HFFc6 (cell line): ENCODE results near the gene ACOT7. TPM values are rescaled to one million over a fixed set of nuclear protein-coding genes. Genes with fewer than 3 reads are reported as not detected.

ENCODE experiments used
- DNase-seq: peaks from one replicate; pipeline ENCODE4 v3.0.0-alpha.2; 2018
- H3K27ac Mint-ChIP-seq: 2 replicates; pipeline ENCODE4 v1.8.0; 2020; ENCODE audit warnings: mild to moderate bottlenecking, mixed read lengths
- H3K27me3 Mint-ChIP-seq: 2 replicates; pipeline ENCODE4 v1.8.0; 2021; ENCODE audit warnings: mild to moderate bottlenecking, moderate library complexity, mixed read lengths; ENCODE audit not compliant: insufficient read depth
- H3K36me3 Mint-ChIP-seq: 2 replicates; pipeline ENCODE4 v1.8.0; 2021; ENCODE audit warnings: low read depth, mixed read lengths
- H3K4me1 Mint-ChIP-seq: 2 replicates; pipeline ENCODE4 v1.8.0; 2020; ENCODE audit warnings: low read depth, mixed read lengths
- H3K4me3 Mint-ChIP-seq: 2 replicates; pipeline ENCODE4 v1.8.0; 2020; ENCODE audit warnings: mild to moderate bottlenecking, moderate library complexity, mixed read lengths
- H3K9me3 Mint-ChIP-seq: 2 replicates; pipeline ENCODE4 v1.8.0; 2020; ENCODE audit warnings: mild to moderate bottlenecking, mixed read lengths
- total RNA-seq, 6 experiments: library from RNA; stranded (reverse); fragmentation: NEBNext Ultra II Directional; extraction: Animal tissue kit (Norgen Biotek cat#: 25700); gene quantifications; 2 replicates in 1 of 6; 3 replicates in 5 of 6; pipeline ENCODE4 v1.2.3, GENCODE V29; 2021
- TF ChIP-seq, protein P1 (sequence below): fragments of 200-600 bp; sonication (generic); IDR thresholded peaks from 2 replicates; pipeline ENCODE4 v1.5.0; 2021; ENCODE audit warnings: antibody characterized with exemption, mild to moderate bottlenecking

ACOT7 gene
- total RNA-seq, 6 experiments from 2014 or later: 103 to 125 (median 111) TPM

DNA sequence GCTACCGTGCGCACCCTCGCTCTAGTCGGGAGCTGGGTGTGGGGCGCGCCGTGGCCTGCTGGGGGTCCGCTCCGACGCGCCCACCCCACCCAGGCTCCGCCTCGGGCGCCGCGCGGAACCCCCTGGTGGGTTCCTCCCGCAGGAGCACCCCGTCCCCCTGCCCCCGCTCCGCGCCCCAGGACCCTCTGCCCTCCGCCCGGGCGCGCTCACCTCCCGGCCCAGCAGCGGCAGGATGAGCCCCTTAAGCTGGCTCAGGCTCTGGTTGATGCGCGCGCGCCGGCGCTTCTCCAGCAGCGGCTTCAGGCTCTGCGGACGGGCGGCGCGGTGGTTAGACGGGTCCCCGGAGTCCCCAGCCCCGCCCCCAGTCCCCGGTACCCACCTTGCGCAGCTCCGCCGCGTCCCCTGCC, 25.8 kb upstream of the ACOT7 start:
- H3K36me3 Mint-ChIP-seq: no peaks in the 10 kb centered on the region
- H3K4me1 Mint-ChIP-seq: peaks cover 30% of the 10 kb centered on the region
- no peaks in the 10 kb centered on the region for H3K9me3 Mint-ChIP-seq
- DNase-seq: no peak
- no peak overlapping the region; the same call in 1 of the 2 replicates for H3K4me3 Mint-ChIP-seq
- TF ChIP-seq, protein P1, sequence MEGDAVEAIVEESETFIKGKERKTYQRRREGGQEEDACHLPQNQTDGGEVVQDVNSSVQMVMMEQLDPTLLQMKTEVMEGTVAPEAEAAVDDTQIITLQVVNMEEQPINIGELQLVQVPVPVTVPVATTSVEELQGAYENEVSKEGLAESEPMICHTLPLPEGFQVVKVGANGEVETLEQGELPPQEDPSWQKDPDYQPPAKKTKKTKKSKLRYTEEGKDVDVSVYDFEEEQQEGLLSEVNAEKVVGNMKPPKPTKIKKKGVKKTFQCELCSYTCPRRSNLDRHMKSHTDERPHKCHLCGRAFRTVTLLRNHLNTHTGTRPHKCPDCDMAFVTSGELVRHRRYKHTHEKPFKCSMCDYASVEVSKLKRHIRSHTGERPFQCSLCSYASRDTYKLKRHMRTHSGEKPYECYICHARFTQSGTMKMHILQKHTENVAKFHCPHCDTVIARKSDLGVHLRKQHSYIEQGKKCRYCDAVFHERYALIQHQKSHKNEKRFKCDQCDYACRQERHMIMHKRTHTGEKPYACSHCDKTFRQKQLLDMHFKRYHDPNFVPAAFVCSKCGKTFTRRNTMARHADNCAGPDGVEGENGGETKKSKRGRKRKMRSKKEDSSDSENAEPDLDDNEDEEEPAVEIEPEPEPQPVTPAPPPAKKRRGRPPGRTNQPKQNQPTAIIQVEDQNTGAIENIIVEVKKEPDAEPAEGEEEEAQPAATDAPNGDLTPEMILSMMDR: no peak
- peaks cover 47% of the 10 kb centered on the region for H3K27me3 Mint-ChIP-seq
- H3K27ac Mint-ChIP-seq: no peak overlapping the region

DNA sequence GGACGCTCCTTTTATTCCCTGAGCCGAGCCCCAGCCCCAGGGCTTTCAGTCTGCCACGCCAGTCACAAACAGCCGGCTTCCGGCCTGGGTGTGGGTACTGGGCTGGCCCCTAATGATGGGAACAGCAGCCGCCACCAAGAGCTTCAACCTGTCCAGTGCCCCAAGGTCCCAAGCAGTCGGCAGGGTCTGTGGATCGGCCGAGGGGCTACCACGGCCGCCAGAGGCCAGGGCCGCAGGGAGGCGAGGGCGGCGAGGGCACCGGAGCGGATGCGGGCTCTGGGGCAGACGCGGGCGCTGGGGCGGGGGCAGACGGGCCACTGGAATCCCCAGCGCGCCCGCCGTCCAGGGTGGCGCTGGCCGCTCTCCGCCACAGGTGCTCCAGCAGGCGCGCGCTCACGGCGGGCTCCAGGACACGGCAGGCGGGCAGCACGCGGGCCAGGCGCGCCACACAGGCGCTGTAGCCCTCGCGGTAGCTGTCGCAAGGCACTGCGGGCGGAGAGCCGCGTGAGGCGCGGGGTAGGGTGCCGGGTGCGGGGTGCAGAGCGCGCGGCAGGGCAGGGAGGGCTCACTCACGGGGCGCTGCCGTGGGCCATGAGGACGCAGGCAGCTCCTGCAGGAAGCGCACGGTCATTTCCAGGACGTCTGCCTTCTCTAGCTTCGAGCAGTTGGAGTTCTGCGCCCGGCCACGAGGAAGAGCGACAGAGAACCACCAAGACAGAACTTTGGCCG, 25.3 kb upstream of the ACOT7 start:
- Mint-ChIP-seq H3K27ac (no peak overlapping the region), H3K27me3 (peaks cover 41% of the 10 kb centered on the region), H3K36me3 (no peaks in the 10 kb centered on the region), H3K9me3 (no peaks in the 10 kb centered on the region), H3K4me1 (peaks cover 36% of the 10 kb centered on the region), H3K4me3 (no peak overlapping the region; the same call in 1 of the 2 replicates)
- TF ChIP-seq, protein P1: no peak
- no peak for DNase-seq

DNA sequence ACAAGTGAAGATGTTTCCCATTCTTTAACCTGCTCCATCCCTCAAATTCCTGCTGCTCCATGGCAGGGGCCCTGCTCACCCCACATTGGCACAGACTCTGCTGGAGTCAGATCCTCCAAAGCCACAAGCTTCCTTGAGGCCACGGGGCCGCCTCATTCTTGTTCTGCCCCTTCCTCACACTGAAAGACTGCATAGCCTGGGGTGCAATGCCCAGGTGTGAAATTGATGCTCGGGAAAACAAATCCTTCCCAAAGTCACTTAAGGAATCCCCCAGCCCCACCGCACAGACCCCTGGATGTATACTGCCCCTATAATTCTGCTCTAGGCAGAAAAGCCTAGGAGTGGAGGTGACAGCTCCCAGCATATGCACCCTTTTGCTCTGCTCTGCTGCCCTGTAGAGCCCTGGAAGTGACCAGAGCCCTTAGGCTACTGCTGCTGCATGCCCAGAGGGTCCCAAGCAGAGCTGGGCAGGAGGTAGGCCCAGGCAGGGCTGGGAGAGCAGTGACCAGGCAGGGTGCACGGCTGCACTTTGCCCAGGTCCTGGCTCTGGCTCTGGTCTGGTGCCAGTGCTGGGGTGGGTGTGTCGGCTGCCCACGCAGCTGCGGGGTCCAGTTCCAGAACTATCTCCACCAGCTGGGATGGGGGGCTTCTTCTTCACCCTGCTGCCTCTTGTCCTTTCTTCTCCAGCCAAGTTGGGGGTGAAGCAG, 24.5 kb upstream of the ACOT7 start:
- Mint-ChIP-seq H3K27me3 (peaks cover 40% of the 10 kb centered on the region), H3K27ac (no peak overlapping the region), H3K4me3 (no peak overlapping the region), H3K4me1 (peaks cover 36% of the 10 kb centered on the region), H3K36me3 (no peaks in the 10 kb centered on the region), H3K9me3 (no peaks in the 10 kb centered on the region)
- TF ChIP-seq, protein P1: no peak
- DNase-seq: no peak

DNA sequence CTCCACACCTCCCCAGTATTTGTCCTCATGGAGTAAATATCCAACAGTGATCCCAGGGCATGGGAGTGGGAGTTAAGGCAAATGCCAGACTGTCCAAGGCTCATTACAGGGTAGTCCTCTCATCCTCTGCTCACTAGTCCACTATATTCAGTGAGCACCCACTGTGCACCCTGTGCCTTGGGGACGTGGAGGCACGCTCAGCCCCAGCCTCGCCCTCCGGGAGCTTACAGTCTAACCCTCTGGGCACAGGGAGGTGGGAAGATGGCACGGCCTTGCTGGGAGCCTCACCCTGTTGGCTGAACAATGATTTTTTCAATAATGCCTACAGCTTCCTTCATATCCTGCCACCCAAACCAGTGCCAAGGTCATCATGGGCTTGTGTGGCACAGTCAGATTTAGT, 23.3 kb upstream of the ACOT7 start:
- Mint-ChIP-seq H3K36me3 (no peaks in the 10 kb centered on the region), H3K27ac (no peak overlapping the region), H3K9me3 (no peaks in the 10 kb centered on the region), H3K4me3 (no peak overlapping the region), H3K27me3 (peaks cover 37% of the 10 kb centered on the region), H3K4me1 (peaks cover 35% of the 10 kb centered on the region)
- DNase-seq: no peak
- TF ChIP-seq, protein P1: no peak

DNA sequence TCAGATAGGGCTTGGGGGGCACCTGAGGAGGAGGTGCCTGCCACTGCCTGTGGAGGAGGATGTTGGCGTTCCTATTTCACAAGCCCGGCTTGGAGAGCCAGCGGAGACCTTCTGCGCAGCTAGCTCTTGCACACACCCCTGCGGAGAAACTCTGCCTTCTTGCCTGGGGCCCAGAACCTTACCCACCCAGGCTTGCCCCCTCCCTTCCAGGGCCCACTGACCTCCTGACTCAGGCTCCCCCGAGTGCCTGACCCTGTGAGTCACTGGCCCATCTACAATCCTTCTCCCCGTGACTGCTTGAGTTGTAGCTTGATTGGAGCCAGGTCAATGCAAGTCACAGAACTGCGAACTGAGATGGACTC, 22.7 kb upstream of the ACOT7 start:
- DNase-seq: no peak
- Mint-ChIP-seq H3K4me1 (peaks cover 35% of the 10 kb centered on the region), H3K36me3 (no peaks in the 10 kb centered on the region), H3K4me3 (no peak overlapping the region), H3K9me3 (no peaks in the 10 kb centered on the region), H3K27ac (no peak overlapping the region), H3K27me3 (peaks cover 38% of the 10 kb centered on the region)
- TF ChIP-seq, protein P1: no peak
